Right lobe of liver (tissue), 6 donors: ENCODE results near the gene SLC15A1. TPM values are rescaled to one million over a fixed set of nuclear protein-coding genes. Genes with fewer than 3 reads are reported as not detected.

Experiments used
- ATAC-seq, 4 donors: fragments of 200-7000 bp; cut with Tn5 transposase; one replicate each; pipeline ENCODE4 v1.9.1; 2020; ENCODE audit warnings: mild to moderate bottlenecking in 4 of 4, moderate library complexity in 4 of 4
- DNase-seq, 3 donors: peaks; one replicate each; pipeline ENCODE4 v3.0.0-alpha.2; 2020
- H3K27ac ChIP-seq, 3 donors: fragments of 200-600 bp; one replicate each; pipeline ENCODE4 v1.8.0; 2022
- H3K27me3 ChIP-seq, 2 donors: fragments of 200-600 bp; one replicate each; pipeline ENCODE4 v1.8.0; 2022
- H3K36me3 ChIP-seq, 4 donors: fragments of 200-600 bp; sonication (generic) in 1 of 4; one replicate each; pipeline versions ENCODE4 v1.5.1 to v1.8.0; 2017 to 2022; ENCODE audit warnings: control low read depth in 1 of 4
- H3K4me1 ChIP-seq, 4 donors: fragments of 200-600 bp; sonication (generic) in 1 of 4; one replicate each; pipeline versions ENCODE4 v1.5.1 to v1.8.0; 2017 to 2022; ENCODE audit warnings: control low read depth in 1 of 4
- H3K4me3 ChIP-seq, 3 donors: fragments of 200-600 bp; one replicate each; pipeline ENCODE4 v1.8.0; 2022
- H3K9me3 ChIP-seq, 4 donors: fragments of 200-600 bp; sonication (generic) in 1 of 4; one replicate each; pipeline versions ENCODE4 v1.5.1 to v1.8.0; 2017 to 2022; ENCODE audit warnings: control low read depth in 1 of 4
- CTCF ChIP-seq, 4 donors: fragments of 200-600 bp in 3 of 4; fragments of 450-650 bp in 1 of 4; IDR thresholded peaks; one replicate each; pipeline versions ENCODE4 v1.5.1 to v1.8.0; 2016 to 2022; ENCODE audit warnings: antibody characterized with exemption in 4 of 4, mild to moderate bottlenecking in 2 of 4
- POLR2A ChIP-seq: fragments of 450-650 bp; IDR thresholded peaks from one replicate; pipeline ENCODE4 v1.6.1; 2017; ENCODE audit warnings: antibody characterized with exemption, mild to moderate bottlenecking
- WGBS: methylation state at CpG from one replicate; pipeline ENCODE4 v1.1.6; 2018; ENCODE audit warnings: low coverage, low lambda C conversion rate; ENCODE audit not compliant: insufficient coverage; ENCODE audit errors: missing lambda C conversion rate; 5-methylcytosine and 5-hydroxymethylcytosine counted together
- intact Hi-C, 2 donors: fragments of 100-400 bp; cut with DNase I; formaldehyde crosslinking; loops; one replicate each; pipeline versions ENCODE4 v1.11.2 to v1.14.1; 2022
- total RNA-seq, 6 experiments: library from RNA; depleted of rRNA in 2 of 6; stranded (reverse); fragments of >200 nt in 2 of 6; fragmentation: NEBNext Ultra II Directional in 3 of 6; extraction: Animal tissue kit (Norgen Biotek cat#: 25700) in 3 of 6; gene quantifications; one replicate each; pipeline versions ENCODE4 v1.1.0 to v1.2.4, GENCODE V29; 2016 to 2023
- donor health status: DM: no; HTN: yes; CAD: no.
- donor health status: DM: no; HTN: no; CAD: no.
- donor health status: DM: no; HTN: no; CAD: no.
- donor health status: DM: no; HTN: yes; CAD: no.
- donor health status: DM: no; HTN: yes; CAD: no.

Gene SLC15A1
- total RNA-seq, 6 experiments from 2014 or later, result 13.5 to 26.8 (median 17.3) TPM

- intact Hi-C loops, result no loop called here
- DNase-seq, result no peak
- 63% methylated on average over 1 of the region's 1 CpG for WGBS
- no peak overlapping the region for H3K4me3 ChIP-seq
- no peak for ATAC-seq
- no peaks in the 10 kb centered on the region for H3K36me3 ChIP-seq
- no peaks in the 10 kb centered on the region for H3K4me1 ChIP-seq
- H3K9me3 ChIP-seq, result no peaks in the 10 kb centered on the region
- TF ChIP-seq POLR2A, result no peak
- no peak for TF ChIP-seq CTCF (IDR thresholded peaks at IDR 0.05)
- H3K27ac ChIP-seq, result no peak overlapping the region
- H3K27me3 ChIP-seq, result no peaks in the 10 kb centered on the region
These were observed 58.7 kb downstream of the SLC15A1 start for GRCh38 chr13:98693756-98694155.

- intact Hi-C loops, result no loop called here
- no peak for ATAC-seq
- Histone ChIP-seq H3K27me3 (no peaks in the 10 kb centered on the region), H3K36me3 (peaks cover 0 to 9% (median 3%) of the 10 kb centered on the region in 4 donors), H3K4me3 (no peak overlapping the region), H3K4me1 (no peaks in the 10 kb centered on the region), H3K27ac (no peak overlapping the region), H3K9me3 (no peaks in the 10 kb centered on the region)
- DNase-seq, result no peak
- WGBS, result 91% methylated on average over 4 of the region's 4 CpGs
- TF ChIP-seq POLR2A (no peak), CTCF (IDR thresholded peaks at IDR 0.05) (no peak)
These were observed 61.1 kb downstream of the SLC15A1 start for GRCh38 chr13:98691360-98691759.

- WGBS, result 86% methylated on average over 12 of the region's 15 CpGs
- no peaks in the 10 kb centered on the region for H3K27me3 ChIP-seq
- no peak overlapping the region for H3K4me3 ChIP-seq
- no peak overlapping the region for H3K27ac ChIP-seq
- intact Hi-C loops, result no loop called here
- no peaks in the 10 kb centered on the region for H3K9me3 ChIP-seq
- ATAC-seq, result no peak
- no peaks in the 10 kb centered on the region for H3K4me1 ChIP-seq
- DNase-seq, result no peak
- H3K36me3 ChIP-seq, result peaks cover 0 to 14% (median 3%) of the 10 kb centered on the region in 4 donors
- TF ChIP-seq CTCF (IDR thresholded peaks at IDR 0.05) (no peak), POLR2A (no peak)
These were observed 62.0 kb downstream of the SLC15A1 start for GRCh38 chr13:98690348-98691022.

- Histone ChIP-seq H3K27me3 (no peaks in the 10 kb centered on the region), H3K36me3 (peaks cover 0 to 14% (median 3%) of the 10 kb centered on the region in 4 donors), H3K4me1 (no peaks in the 10 kb centered on the region), H3K4me3 (no peak overlapping the region), H3K9me3 (no peaks in the 10 kb centered on the region), H3K27ac (no peak overlapping the region)
- 88% methylated on average over 4 of the region's 6 CpGs for whole genome bisulfite sequencing
- intact Hi-C loops, result no loop called here
- DNase-seq (no peak), ATAC-seq (no peak)
- TF ChIP-seq CTCF (IDR thresholded peaks at IDR 0.05) (no peak), POLR2A (no peak)
These were observed 63.0 kb downstream of the SLC15A1 start for GRCh38 chr13:98689347-98689968.
